Esophagus muscularis mucosa (tissue), 4 donors: Measurements from ENCODE around the gene P2RX7. TPM values are rescaled to one million over a fixed set of nuclear protein-coding genes. Genes with fewer than 3 reads are reported as not detected.

Experiments used
- DNase-seq: peaks from one replicate; pipeline ENCODE4 v3.0.0-alpha.2; 2017; ENCODE audit errors: extremely low spot score
- H3K27ac ChIP-seq, 4 donors: fragments of 200-600 bp; sonication (generic); replicated peaks in 1 of 4; 1 replicate in 3 of 4; 2 replicates in 1 of 4; pipeline ENCODE4 v1.5.1; 2016 to 2019; ENCODE audit warnings: mild to moderate bottlenecking in 1 of 4
- H3K27me3 ChIP-seq, 4 donors: fragments of 200-600 bp; sonication (generic); one replicate each; pipeline versions ENCODE4 v1.5.1 to v1.6.0; 2016 to 2019
- H3K36me3 ChIP-seq, 4 donors: fragments of 200-600 bp; sonication (generic); one replicate each; pipeline ENCODE4 v1.5.1; 2016 to 2019
- H3K4me1 ChIP-seq, 4 donors: fragments of 200-600 bp; sonication (generic); one replicate each; pipeline ENCODE4 v1.5.1; 2016 to 2019
- H3K4me3 ChIP-seq, 4 donors: fragments of 200-600 bp; sonication (generic); 1 replicate in 2 of 4; 2 replicates in 2 of 4; pipeline ENCODE4 v1.5.1; 2016 to 2019; ENCODE audit warnings: mild to moderate bottlenecking in 4 of 4, moderate library complexity in 1 of 4
- H3K9me3 ChIP-seq, 4 donors: fragments of 200-600 bp; sonication (generic); 1 replicate in 3 of 4; 2 replicates in 1 of 4; pipeline ENCODE4 v1.5.1; 2016 to 2019
- EP300 ChIP-seq: sonication (generic); formaldehyde crosslinking; IDR thresholded peaks from one replicate; pipeline ENCODE4 v1.6.1; 2017; ENCODE audit warnings: antibody characterized with exemption
- POLR2A ChIP-seq: fragments of 450-650 bp; IDR thresholded peaks from one replicate; pipeline ENCODE4 v1.6.1; 2017; ENCODE audit warnings: antibody characterized with exemption, moderate library complexity, mild to moderate bottlenecking, low read depth
- POLR2AphosphoS5 ChIP-seq, 2 donors: sonication (generic); formaldehyde crosslinking; IDR thresholded peaks; one replicate each; pipeline ENCODE4 v1.6.1; 2017; ENCODE audit warnings: antibody characterized with exemption in 2 of 2
- WGBS: methylation state at CpG from one replicate; pipeline ENCODE4 v1.1.5; 2018; 5-methylcytosine and 5-hydroxymethylcytosine counted together
- intact Hi-C: fragments of 100-400 bp; cut with DNase I; formaldehyde crosslinking; loops from one replicate; pipeline ENCODE4 v1.15.1; 2023
- total RNA-seq, 4 donors: library from RNA; depleted of rRNA; stranded (reverse); fragments of >200 nt; gene quantifications; one replicate each; pipeline versions ENCODE4 v1.1.0 to v1.2.1, GENCODE V29; 2016
- TF ChIP-seq, protein P1 (sequence below), 3 experiments: fragments of 200-600 bp in 2 of 3; fragments of 450-650 bp in 1 of 3; sonication (generic) in 2 of 3; IDR thresholded peaks; one replicate each; pipeline ENCODE4 v1.5.1; 2017 to 2019; ENCODE audit warnings: antibody characterized with exemption in 3 of 3, mild to moderate bottlenecking in 2 of 3, moderate library complexity in 1 of 3

Gene P2RX7
- total RNA-seq, result 1 to 10 TPM; 1.5 to 4.3 (median 2.7) TPM

DNA sequence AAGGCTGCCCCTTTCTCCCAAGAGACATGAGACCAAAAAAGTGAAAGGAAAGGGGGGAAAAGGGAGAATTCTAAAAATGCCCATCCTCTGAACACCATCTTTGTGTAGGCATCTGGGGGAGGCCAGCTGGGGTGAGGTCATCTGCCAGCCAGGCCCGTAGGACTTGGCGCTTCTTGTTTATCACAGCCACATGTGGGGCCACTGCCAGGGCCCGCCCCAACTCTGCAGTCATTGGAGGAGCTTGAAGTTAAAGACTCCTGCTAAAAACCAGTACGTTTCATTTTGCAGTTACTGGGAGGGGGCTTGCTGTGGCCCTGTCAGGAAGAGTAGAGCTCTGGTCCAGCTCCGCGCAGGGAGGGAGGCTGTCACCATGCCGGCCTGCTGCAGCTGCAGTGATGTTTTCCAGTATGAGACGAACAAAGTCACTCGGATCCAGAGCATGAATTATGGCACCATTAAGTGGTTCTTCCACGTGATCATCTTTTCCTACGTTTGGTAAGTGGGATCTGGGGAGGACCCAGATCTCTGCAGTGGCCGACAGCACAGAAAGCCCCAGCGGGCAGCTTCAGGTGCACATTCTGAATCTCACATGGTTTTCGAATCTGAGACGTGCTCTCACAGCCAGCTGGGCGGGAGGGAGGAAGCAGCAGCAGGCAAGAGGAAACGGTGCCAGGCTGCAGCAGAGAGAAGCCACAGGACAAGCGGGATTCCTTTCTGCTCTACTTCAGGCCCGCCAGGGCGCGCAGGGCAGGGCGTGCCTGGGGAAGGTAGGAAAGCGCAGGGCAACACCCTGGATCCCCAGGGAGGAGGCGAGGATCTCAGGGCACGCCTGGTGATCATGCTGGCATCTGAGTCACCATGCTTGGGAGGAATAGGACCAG lies at the start of gene P2RX7:
TSS of gene P2RX7 (plus strand) at position 276 of the 881 bp plus-strand sequence. CDS start at position 371, 95 bp downstream.
- Histone ChIP-seq H3K4me3 (peak within 1 kb of the TSS; percentile 54 to 67 (median 54)), H3K27ac (peak within 1 kb of the TSS; percentile 50 to 79 (median 66)), H3K4me1 (peaks cover 19 to 44% (median 33%) of the 10 kb centered on the region in 4 donors), H3K36me3 (no peaks in the 10 kb centered on the region), H3K27me3 (no peaks in the 10 kb centered on the region), H3K9me3 (no peaks in the 10 kb centered on the region)
- WGBS, result 3% methylated on average over 18 of the region's 25 CpGs
- peak; percentile 40 to 61 for TF ChIP-seq POLR2AphosphoS5 (IDR thresholded peaks at IDR 0.05)
- TF ChIP-seq POLR2A, result no peak
- peak; percentile 93 for DNase-seq
- intact Hi-C loops, result no loop called here

- Histone ChIP-seq H3K27ac (no peak overlapping the region), H3K27me3 (no peaks in the 10 kb centered on the region), H3K36me3 (no peaks in the 10 kb centered on the region), H3K4me1 (no peaks in the 10 kb centered on the region), H3K4me3 (no peak overlapping the region), H3K9me3 (no peaks in the 10 kb centered on the region)
- intact Hi-C loops, result no loop called here
- peak; percentile 68 for DNase-seq
- TF ChIP-seq POLR2A (no peak), EP300 (no peak), POLR2AphosphoS5 (IDR thresholded peaks at IDR 0.05) (no peak)
- TF ChIP-seq, protein P1, sequence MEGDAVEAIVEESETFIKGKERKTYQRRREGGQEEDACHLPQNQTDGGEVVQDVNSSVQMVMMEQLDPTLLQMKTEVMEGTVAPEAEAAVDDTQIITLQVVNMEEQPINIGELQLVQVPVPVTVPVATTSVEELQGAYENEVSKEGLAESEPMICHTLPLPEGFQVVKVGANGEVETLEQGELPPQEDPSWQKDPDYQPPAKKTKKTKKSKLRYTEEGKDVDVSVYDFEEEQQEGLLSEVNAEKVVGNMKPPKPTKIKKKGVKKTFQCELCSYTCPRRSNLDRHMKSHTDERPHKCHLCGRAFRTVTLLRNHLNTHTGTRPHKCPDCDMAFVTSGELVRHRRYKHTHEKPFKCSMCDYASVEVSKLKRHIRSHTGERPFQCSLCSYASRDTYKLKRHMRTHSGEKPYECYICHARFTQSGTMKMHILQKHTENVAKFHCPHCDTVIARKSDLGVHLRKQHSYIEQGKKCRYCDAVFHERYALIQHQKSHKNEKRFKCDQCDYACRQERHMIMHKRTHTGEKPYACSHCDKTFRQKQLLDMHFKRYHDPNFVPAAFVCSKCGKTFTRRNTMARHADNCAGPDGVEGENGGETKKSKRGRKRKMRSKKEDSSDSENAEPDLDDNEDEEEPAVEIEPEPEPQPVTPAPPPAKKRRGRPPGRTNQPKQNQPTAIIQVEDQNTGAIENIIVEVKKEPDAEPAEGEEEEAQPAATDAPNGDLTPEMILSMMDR (IDR thresholded peaks at IDR 0.05), result no peak
- WGBS, result 81% methylated on average over 3 of the region's 3 CpGs
Observed at GRCh38 chr12:121084229-121084628, 48.4 kb upstream of the P2RX7 start.

GRCh38 chr12:121085069-121085468 lies 47.6 kb upstream of the P2RX7 start:
- WGBS, result 93% methylated on average over 4 of the region's 4 CpGs
- TF ChIP-seq POLR2A, result no peak
- TF ChIP-seq, protein P1 (IDR thresholded peaks at IDR 0.05), result no peak
- no peak for TF ChIP-seq POLR2AphosphoS5 (IDR thresholded peaks at IDR 0.05)
- no peak for TF ChIP-seq EP300

DNA sequence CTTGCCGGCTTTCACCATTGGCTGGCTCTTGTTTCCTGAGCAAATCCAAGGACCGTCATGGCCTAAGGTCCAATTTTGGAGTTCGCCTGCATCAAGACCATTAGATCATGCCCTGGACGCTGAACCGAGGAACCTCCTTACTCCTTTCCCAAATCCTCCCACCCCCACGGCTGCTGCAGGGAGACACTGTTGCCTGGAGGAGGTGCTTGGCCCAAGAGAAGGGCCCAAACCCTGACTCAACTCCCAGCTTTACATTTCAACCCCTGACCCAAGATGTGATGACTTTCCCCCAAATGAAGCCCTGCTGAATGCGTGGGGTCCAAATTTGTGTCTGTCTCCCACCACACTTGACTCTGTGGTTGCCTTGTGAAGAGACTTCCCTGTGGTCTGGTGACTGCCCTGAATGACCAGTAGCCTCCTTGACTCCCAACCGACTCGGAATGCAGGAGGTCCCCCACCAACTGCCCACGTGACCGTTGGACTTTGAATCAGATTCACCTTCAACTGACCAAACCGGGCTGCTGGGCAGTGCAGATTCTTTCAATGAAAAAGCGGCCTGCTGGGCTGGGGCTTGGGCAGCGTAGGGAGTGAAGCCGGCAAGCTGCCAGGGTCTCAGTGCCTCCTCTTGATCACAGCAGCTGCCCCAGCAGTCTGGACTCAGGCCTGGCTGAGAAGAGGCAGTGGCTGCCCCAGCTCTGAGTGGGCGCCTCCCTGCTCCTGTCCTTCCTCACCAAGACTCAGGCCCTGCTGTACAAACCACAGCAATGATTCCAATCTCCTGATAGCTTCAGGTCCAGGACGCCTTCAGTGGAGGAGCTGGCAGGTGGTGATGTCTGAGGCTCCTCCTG lies 46.9 kb upstream of the P2RX7 start:
- Histone ChIP-seq H3K27ac (no peak overlapping the region), H3K27me3 (no peaks in the 10 kb centered on the region), H3K9me3 (no peaks in the 10 kb centered on the region), H3K4me3 (no peak overlapping the region), H3K36me3 (no peaks in the 10 kb centered on the region), H3K4me1 (no peaks in the 10 kb centered on the region)
- TF ChIP-seq, protein P1 (IDR thresholded peaks at IDR 0.05), result no peak
- TF ChIP-seq POLR2A, result no peak
- TF ChIP-seq EP300, result no peak
- no peak for TF ChIP-seq POLR2AphosphoS5 (IDR thresholded peaks at IDR 0.05)
- WGBS, result 95% methylated on average over 15 of the region's 17 CpGs
- intact Hi-C loops, result no loop called here
- peak; percentile 78 for DNase-seq

More at GRCh38 chr12:121085069-121085468, 47.6 kb upstream of the P2RX7 start:
- no peaks in the 10 kb centered on the region for H3K36me3 ChIP-seq
- H3K27ac ChIP-seq, result no peak overlapping the region
- no peaks in the 10 kb centered on the region for H3K27me3 ChIP-seq
- no peak overlapping the region for H3K4me3 ChIP-seq
- H3K4me1 ChIP-seq, result no peaks in the 10 kb centered on the region
- H3K9me3 ChIP-seq, result no peaks in the 10 kb centered on the region
- intact Hi-C loops, result no loop called here
- DNase-seq, result peak; percentile 55
